Activated T-helper 9 cell treated with anti-CD3 and anti-CD28 coated beads, Interleukin-2, amount 50 U/mL, for 16 hours (primary cell): Measurements from ENCODE around the gene DR1.
"Not testable (repeated sequence)": the region's sequence is repeated elsewhere in the genome, so short reads cannot be mapped to it uniquely, and the experiment has no call there.

Experiments
- DNase-seq: peaks from one replicate; pipeline ENCODE4 v3.0.0-alpha.2; 2020; ENCODE audit warnings: low read depth

Gene DR1

DNA sequence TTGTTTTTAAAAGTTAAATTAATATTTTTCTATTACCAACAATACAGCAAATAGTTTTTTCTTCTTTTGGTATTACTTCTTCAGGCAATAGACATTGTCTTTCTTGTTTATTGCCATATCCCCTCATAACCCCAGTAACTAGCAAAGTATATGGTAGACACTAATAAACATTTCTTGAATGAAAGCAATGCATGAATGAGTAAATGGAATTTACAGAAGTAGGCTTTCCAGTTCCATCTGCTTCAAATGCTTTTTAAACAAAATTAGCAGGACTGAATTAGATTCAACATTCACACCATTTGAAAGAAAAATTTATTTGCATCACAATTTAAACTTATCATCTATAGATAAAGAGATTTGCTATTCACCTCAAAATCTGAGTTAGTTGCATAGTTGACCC, 5.6 kb upstream of the DR1 start:
- DNase-seq, result no peak

DNA sequence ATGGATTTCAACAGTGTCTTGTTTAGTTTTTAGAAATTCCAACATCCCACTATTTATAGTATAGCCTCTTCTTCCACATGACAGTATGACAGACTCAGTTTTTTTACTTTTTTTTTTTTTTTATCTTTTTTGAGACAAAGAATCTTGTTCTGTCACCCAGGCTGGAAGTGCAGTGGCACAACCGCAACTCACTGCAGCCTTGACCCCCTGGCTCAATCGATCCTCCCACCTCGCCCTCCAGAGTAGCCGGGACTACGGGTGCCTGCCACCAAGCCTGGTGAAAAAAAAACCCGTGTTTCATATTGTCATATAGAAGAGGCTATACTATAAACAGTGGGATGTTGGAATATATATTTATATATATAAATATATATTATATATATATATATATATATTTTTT, 1.2 kb upstream of the DR1 start:
- DNase-seq, result no peak

DNA sequence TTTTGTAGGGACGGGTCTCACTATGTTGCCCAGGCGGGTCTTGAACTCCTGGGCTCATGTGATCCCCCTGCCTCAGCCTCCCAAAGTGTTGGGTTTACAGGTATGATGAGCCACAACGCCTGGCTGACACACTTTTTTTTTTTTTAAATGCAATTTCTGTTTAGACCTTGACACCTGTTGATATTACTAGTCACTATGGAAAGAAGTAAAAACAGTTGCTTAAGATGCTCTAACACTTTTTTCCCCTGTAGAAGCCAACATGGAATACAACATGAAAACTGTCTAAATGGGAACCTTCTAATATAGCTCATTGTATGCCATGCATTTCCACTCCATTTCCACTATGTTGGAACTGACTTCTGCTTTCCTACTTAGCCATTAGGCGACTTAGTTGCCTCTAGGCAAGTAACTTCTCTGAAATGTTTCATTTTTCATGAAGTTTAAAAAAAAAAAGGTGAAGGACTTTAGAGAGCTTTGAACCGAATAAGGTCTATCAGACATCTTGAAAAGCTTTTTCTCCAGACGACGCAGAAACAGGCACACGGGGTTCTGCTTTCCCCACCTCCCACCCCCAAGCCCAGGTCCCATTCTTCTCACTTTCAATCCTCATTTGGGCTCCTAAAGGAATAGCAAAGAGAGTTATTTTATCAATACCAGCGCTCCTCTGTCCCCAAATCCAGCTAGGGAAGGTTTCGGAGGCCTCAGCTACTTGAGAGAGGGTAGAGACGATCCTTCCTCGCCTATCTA, 648 bp upstream of the DR1 start:
- DNase-seq, result no peak

- DNase-seq, result peak; percentile 5
These were observed 800 bp downstream of the DR1 start for GRCh38 chr1:93346421-93346993.

DNA sequence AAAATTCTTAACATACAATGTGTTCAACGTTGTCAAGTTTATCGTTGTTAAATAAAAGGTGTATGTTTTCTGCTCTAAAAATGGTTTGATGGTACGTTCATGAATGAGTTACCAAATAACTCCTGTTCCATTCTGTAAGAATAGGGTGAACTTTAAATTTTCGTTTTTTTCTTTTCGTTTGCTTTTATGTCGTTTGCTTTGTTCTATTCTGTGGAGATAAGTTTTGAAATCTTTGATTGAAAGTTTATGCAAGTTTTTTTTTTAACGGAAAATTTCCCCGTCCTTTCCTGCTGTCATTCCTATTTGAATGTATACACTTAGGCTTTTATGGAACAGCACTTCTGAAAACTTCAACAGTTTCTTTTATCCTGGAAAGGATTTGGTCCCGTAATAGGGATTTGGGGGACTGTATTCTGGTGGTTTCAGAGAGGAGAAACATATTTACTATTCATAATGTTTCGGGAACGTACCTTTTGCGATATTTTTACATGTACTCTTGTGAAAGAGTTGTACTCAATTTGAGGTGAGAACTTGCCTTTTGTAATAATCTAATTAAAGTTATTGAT, 1.7 kb downstream of the DR1 start:
- DNase-seq, result no peak

GRCh38 chr1:93348104-93348728, 2.5 kb downstream of the DR1 start:
- no peak for DNase-seq

DNA sequence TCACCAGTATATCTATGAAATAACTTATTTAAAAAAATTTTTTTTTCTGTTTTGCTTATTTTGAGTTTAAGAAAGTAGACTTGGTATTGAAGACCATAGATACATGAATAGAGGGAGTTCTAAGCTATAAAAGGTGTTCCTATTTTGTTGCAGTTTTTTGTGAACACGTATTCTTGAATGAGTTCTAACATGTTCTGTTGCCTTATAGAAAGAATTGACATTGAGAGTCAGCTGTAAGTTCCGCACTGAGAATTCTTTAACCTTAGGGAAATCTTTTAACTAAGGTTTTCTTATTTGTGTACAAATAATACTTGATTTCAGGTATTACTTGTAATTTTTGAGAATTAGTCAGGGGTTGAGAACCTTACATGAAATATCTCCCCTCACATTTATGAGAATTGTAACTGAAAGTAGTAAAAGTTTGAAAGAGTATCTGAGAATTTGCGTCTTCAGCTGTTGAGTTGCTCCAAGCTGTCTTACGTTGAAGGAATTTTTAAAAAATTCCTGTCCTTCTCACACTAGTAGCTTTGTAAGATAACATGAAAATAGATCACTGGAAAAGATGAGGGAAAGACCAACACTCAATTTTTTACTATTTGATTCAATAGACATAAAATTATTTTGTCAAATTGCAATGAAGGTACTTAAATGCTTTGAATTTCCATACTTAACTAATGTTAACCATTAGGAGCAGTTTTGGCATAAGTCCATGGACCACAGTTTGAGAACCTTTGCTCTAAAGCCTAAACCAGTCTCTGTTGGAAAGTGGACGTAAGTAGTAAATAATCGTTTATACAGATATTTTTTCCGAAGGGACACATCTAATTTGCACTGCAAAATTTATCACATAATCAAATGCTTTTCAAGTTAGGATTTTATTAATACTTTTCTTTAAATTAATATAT, 3.8 kb downstream of the DR1 start:
- DNase-seq, result no peak

DNA sequence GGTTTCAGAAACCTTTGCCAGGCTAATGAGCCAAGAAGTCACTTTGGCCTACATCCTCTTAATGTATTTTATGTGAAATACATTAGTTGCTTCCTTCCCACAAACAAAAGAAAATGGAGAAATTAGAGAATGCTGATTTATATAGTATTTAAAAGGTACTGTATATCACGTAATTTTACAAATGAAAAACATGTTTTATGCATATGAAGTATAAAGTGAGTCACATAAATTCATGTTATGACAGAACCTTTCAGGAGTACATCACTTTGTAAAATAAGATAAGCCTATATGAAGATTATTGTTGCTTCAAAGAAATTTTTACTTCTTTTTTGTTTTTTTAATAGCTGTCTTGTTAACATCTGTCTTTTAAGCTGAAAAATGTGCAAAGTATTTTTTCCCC, 4.6 kb downstream of the DR1 start:
- no peak for DNase-seq

DNA sequence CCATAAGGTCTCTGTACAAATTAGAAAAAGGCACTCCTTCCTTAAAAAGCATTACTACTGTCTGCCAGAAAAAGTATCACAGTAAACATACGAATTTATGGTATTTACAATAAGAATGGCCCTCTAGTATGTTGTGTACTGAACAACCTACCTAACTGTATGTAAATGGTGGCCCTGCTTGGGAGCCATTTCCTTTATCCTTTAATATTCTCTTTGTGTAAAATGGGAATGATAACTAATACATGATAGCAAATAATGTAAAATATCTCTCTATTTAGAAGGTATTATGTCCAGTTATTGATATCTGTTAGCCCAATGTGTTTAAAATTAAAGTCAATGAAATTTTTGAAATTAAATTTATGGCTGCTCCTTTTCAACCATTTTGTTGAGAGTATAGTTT, 5.2 kb downstream of the DR1 start:
- DNase-seq, result no peak

GRCh38 chr1:93351346-93351745, 5.6 kb downstream of the DR1 start:
- not testable (repeated sequence) for DNase-seq

DNA sequence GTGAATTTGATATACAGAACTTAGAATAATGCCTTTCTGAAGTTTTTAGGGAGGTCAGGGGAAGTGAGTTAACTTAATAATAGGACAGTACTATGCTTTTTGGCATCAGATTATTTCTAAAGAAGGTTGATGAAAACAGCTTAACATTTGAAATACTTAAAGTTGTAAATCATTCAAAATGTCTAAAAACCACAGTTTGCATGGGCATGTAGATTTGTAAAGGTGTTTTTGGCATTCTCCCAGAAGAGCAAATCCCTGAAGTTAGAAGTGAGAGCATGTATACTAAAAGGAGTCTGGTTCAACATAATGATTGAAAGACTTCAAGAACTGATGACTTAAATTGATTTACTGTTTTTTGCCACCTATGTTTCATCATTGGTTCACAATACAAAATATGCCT, 6.7 kb downstream of the DR1 start:
- DNase-seq, result no peak

DNA sequence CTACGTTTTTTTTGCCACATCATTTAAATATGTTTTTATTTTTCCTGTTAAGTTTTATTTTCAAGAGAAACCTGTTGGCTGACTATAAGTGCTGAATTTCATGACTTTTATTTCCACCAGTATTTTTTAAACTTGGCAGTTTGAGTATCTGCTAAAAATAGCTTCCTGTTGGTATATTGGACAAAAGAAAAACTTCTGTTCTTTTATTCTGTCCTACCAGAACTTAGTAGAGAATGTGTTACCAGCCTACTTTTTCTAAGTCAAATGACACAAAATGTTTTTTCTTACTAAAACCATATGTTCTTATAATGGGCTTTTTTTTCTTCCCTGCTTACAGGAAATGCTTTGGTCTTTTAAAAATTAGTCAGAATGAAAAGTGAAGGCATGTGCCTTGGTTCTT, 7.6 kb downstream of the DR1 start:
- no peak for DNase-seq

- DNase-seq, result no peak
These were observed 9.0 kb downstream of the DR1 start for GRCh38 chr1:93354749-93355148.

GRCh38 chr1:93357242-93357641, 11.5 kb downstream of the DR1 start:
- DNase-seq, result no peak

DNA sequence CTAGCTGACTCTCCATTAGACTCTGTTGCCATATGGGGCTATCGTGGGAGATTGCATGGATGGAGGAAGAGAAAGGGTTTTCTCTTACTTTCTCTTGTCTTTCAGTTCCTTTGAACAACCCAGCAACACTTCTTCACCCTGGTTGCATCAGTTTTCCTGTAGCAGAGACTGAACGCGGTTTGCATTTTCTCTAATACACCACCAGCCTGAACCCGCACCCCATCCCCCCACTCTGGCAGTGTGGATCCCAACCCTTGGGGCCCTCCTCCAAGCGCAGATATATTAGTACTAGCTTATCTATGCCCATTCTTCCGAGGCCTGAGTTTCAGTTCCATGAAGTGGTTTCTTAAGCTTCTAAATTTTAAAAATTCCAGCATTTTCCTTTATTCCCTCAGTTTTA, 12.6 kb downstream of the DR1 start:
- DNase-seq, result no peak

DNA sequence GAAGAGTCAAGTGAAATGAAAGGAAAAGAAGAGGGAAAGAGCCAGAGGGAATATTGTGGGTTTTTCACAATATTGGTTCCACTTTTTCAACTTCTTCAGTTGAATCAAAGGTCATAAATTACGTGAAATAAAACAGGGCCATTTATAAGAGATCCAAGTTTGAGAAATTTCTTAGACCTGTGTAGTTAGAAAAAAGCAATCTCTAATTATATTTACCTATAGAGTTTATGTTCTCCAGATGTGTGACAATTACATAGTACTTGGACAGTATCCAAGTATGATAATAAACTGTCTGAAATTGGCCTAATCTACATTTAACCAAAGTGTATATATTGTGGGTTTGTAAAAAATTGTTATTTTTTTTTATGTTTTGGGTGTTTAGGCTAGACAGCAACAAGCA, 14.4 kb downstream of the DR1 start:
- DNase-seq, result no peak

DNA sequence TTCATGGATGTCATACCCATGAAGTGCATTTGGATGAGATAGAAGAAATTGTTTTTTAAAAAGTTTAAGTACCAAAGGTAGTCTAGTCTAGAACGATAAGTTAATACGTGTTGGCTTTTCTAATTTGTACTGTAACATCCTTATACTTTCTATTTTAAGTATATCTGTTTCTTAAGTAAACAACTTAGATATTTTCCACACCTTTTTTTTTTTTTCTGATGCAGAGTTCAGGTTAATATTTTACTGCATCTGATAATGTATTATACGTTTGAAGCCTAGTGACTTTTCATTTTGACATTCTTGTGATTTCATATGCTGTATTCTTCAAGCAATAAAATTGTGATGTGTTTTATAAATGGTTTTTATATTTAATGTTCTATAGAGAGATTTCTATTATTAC, 16.5 kb downstream of the DR1 start:
- DNase-seq, result no peak

DNA sequence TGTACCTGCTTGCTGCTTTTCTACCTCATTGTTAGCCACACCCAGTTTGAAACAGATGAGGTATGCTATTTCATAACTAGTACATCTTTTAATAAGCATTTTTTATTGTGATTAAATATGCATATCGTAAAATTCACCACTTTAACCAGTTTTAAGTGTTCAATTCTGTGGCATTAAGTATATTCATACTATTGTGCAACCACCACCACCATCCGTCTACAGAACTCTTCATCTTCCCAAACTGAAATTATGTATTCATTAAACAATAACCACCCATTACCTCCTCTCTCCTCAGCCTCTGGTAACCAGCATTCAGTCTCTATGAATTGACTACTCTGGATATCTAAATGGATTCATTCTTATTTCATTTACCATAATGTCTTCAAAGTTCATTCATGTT, 20.1 kb downstream of the DR1 start:
- no peak for DNase-seq

DNA sequence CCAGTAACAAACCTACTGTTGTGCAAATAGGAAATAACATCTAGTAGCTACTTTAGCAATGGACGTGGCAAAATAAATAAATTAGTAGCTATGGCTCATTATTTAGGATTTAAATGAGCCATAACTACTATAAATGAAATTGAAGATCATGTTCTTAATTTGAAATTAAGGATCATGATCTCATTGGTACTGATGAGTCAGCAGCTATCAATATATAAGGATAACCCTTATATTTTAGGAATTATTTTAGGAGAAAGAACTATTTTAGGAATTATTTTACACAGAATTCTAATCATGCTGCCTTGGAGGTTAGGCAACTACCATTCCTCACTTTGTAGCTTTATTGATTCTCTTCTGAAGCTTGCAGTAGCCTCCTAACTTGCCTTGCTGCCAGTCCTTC, 24.0 kb downstream of the DR1 start:
- DNase-seq, result no peak

- DNase-seq, result no peak
These were observed 28.8 kb downstream of the DR1 start for GRCh38 chr1:93374334-93375106.

DNA sequence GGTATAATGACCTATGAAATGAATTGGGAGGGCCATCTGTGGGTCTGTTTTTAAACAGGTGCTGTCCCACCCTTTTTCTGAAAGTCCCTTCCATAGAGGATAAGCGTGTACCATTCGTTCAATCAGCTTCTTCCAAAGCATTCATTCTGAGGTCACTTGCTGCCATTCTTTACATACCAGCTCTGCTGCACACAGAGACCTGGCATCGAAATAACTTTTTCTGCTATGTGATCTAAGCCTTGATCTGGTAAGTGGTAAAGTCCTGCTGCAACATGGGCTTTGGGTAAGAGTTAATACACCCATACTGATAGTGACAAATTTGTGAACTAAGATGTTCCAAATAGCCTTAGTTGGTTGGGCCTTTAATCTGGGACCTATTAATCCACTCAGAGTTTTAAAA, 38.9 kb downstream of the DR1 start:
- DNase-seq, result no peak

DNA sequence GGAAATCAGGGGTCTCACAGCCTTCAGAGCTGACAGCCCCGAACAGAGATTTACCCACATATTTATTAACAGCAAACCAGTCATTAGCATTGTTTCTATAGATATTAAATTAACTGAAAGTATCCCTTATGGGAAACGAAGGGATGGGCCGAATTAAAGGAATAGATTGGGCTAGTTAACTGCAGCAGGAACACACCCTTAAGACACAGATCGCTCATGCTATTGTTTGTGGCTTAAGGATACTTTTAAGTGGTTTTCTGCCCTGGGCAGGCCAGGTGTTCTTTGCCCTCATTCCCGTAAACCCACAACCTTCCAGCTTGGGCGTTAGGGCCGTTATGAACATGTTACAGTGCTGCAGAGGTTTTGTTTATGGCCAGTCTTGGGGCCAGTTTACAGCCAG, 40.6 kb downstream of the DR1 start:
- not testable (repeated sequence) for DNase-seq
